ENCODE results near the gene ADAM10.

- TF ChIP-seq CTCF (conservative IDR thresholded peaks at IDR 0.05), result no peak
- no peak for TF ChIP-seq EZH2 (IDR thresholded peaks at IDR 0.05; ENCODE audit: low read depth)
Measured at GRCh38 chr15:58571491-58571890, 178.0 kb downstream of the ADAM10 start.

All from PC-9 (cell line).